Tibial artery (tissue), 4 donors: ENCODE measurements around the gene POFUT2.

Experiments
- DNase-seq, 2 donors: peaks; one replicate each; pipeline ENCODE4 v3.0.0-alpha.2; 2019
- H3K27ac ChIP-seq, 2 donors: fragments of 200-600 bp; sonication (generic) in 1 of 2; 1 replicate in 1 of 2; 2 replicates in 1 of 2; pipeline ENCODE4 v1.5.1; 2018 to 2019; ENCODE audit warnings: mild to moderate bottlenecking in 1 of 2
- H3K27me3 ChIP-seq, 2 donors: fragments of 200-600 bp; sonication (generic) in 1 of 2; one replicate each; pipeline versions ENCODE4 v1.5.1 to v1.6.0; 2016 to 2019
- H3K36me3 ChIP-seq, 3 donors: fragments of 200-600 bp; sonication (generic) in 2 of 3; one replicate each; pipeline ENCODE4 v1.5.1; 2016 to 2019; ENCODE audit warnings: mild to moderate bottlenecking in 2 of 3
- H3K4me1 ChIP-seq, 4 donors: fragments of 200-600 bp; sonication (generic) in 2 of 4; 1 replicate in 3 of 4; 2 replicates in 1 of 4; pipeline ENCODE4 v1.5.1; 2016 to 2019
- H3K4me3 ChIP-seq, 2 donors: fragments of 200-600 bp; sonication (generic) in 1 of 2; 1 replicate in 1 of 2; 2 replicates in 1 of 2; pipeline ENCODE4 v1.5.1; 2018 to 2019; ENCODE audit warnings: mild to moderate bottlenecking in 2 of 2
- H3K9me3 ChIP-seq, 3 donors: fragments of 200-600 bp; sonication (generic) in 1 of 3; one replicate each; pipeline ENCODE4 v1.5.1; 2016 to 2019
- intact Hi-C: fragments of 100-400 bp; cut with DNase I; formaldehyde crosslinking; loops from one replicate; pipeline ENCODE4 v1.15.0; 2023; ENCODE audit warnings: low total_unique reads
- TF ChIP-seq, protein P1 (sequence below), 2 experiments: fragments of 200-600 bp in 1 of 2; fragments of 450-650 bp in 1 of 2; IDR thresholded peaks; one replicate each; pipeline ENCODE4 v1.5.1; 2017 to 2019; ENCODE audit warnings: antibody characterized with exemption in 2 of 2, mild to moderate bottlenecking in 1 of 2, moderate library complexity in 1 of 2

Gene POFUT2

DNA sequence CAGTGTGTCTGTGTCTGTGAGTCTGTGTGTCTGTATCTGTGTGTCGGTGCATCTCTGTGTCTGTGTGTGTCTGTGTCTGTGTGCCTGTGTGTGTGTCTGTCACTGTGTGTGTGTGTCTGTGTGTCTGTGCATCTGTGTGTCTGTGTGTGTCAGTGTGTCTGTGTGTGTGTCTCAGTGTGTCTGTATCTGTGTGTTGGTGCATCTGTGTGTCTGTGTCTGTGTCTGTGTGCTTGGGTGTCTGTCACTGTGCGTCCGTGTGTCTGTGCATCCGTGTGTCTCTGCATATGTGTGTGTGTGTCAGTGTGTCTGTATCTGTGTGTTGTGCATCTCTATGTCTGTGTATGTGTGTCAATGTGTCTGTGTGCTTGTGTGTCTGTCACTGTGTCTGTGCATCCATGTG is 44.7 kb upstream of the POFUT2 start:
- H3K4me1 ChIP-seq = peaks cover 0 to 46% (median 16%) of the 10 kb centered on the region in 4 donors
- no peaks in the 10 kb centered on the region for H3K36me3 ChIP-seq
- H3K9me3 ChIP-seq = no peaks in the 10 kb centered on the region
- intact Hi-C loops = no loop called here
- TF ChIP-seq, protein P1, sequence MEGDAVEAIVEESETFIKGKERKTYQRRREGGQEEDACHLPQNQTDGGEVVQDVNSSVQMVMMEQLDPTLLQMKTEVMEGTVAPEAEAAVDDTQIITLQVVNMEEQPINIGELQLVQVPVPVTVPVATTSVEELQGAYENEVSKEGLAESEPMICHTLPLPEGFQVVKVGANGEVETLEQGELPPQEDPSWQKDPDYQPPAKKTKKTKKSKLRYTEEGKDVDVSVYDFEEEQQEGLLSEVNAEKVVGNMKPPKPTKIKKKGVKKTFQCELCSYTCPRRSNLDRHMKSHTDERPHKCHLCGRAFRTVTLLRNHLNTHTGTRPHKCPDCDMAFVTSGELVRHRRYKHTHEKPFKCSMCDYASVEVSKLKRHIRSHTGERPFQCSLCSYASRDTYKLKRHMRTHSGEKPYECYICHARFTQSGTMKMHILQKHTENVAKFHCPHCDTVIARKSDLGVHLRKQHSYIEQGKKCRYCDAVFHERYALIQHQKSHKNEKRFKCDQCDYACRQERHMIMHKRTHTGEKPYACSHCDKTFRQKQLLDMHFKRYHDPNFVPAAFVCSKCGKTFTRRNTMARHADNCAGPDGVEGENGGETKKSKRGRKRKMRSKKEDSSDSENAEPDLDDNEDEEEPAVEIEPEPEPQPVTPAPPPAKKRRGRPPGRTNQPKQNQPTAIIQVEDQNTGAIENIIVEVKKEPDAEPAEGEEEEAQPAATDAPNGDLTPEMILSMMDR (IDR thresholded peaks at IDR 0.05) = no peak
- H3K27ac ChIP-seq = no peak overlapping the region
- no peak overlapping the region for H3K4me3 ChIP-seq
- no peak for DNase-seq
- no peaks in the 10 kb centered on the region for H3K27me3 ChIP-seq

DNA sequence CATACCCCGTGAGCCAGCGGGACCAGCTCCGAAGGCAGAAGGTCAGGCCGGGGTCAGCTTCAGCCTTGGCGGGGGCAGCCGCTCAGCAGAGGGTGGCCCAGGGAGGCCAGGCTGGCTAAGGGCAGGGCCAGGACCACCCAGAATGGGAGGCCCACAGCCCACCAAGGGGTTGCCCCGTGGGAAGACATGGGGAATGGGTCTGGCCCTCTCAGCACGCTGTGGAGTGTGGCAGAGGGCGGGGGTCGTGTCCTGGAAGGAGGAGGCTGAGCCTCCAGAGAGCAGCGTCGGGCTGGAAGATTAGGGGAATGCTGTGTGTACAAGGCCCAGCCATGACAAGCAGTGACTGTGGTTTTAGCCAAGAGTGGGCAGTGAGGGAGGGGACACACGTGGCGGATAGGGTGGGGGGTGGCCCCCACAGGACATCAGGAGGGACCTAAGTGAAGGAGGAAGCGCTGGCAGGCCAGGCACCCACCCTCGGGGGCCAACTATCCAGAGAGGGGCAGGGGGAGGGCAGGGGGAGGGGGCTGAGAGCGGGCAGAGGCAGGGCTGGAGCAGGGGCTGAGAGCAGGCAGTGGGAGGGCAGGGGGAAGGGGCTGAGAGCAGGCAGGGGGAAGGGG is 43.9 kb upstream of the POFUT2 start:
- Histone ChIP-seq H3K27ac (peak overlapping the region in 1 of 2 donors; percentile 15), H3K36me3 (no peaks in the 10 kb centered on the region), H3K4me1 (peaks cover 0 to 38% (median 16%) of the 10 kb centered on the region in 4 donors), H3K27me3 (no peaks in the 10 kb centered on the region), H3K4me3 (no peak overlapping the region), H3K9me3 (no peaks in the 10 kb centered on the region)
- TF ChIP-seq, protein P1 (IDR thresholded peaks at IDR 0.05) = no peak
- intact Hi-C loops = no loop called here
- peak in 1 of 2 donors; percentile 65 for DNase-seq

DNA sequence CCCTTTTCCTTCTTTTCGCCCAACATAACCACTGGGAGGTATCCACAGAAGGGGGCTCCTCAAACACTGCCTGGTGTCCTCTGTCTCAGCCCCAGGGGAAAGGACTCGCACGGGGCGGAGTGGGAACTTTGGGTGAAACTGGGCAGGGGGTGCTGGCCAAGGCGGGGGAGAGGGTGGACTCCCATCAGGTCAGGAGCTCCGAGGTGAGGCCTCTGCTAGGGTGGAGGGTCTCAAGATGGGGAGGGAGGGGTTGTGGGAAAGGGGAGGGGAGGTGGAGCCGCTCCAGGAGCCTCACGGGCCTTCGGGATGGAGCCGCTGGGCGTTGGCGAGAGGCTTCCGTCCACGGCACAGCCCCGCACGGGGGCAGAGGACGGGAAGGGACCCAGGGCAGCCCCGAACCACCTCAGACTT is 43.2 kb upstream of the POFUT2 start:
- TF ChIP-seq, protein P1 (IDR thresholded peaks at IDR 0.05) = no peak
- no peak overlapping the region for H3K4me3 ChIP-seq
- peak overlapping the region in 1 of 2 donors; percentile 62 for H3K27ac ChIP-seq
- H3K36me3 ChIP-seq = no peaks in the 10 kb centered on the region
- no peaks in the 10 kb centered on the region for H3K9me3 ChIP-seq
- intact Hi-C loops = no loop called here
- peaks cover 0 to 33% (median 12%) of the 10 kb centered on the region in 4 donors for H3K4me1 ChIP-seq
- no peaks in the 10 kb centered on the region for H3K27me3 ChIP-seq
- DNase-seq = peak in 1 of 2 donors; percentile 64

DNA sequence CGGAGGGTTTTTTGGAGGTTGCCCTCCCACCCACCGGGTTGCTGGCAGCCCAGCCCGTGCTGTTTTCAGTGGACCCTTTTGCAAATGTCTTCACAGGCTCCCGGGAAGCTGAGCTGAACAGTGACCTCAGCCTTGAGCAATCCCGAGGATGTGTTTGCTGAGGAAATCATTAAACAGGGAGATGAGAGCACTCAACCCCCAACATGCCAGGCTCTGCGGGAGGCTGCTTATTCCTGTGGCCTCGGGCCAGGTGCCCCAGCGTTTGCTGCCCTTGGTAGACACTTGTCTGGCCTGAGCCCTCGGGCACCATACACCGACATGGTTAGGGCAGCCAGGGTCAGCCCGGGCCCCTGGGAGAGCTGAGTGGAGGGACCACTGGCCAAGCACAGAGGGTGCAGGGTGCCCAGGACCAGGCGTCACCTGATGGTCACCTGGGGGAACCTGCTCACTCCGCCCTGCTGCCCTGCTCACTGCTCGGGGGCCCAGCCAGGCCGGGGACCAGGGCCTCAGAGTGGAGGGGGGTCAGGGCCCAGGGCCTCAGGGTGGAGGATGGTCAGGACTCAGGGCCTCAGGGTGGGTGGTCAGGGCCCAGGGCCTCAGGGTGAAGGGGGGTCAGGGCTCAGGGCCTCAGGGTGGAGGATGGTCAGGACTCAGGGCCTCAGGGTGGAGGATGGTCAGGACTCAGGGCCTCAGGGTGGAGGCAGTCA is 42.5 kb upstream of the POFUT2 start:
- peak in 1 of 2 donors; percentile 77 for DNase-seq
- intact Hi-C loops = no loop called here

DNA sequence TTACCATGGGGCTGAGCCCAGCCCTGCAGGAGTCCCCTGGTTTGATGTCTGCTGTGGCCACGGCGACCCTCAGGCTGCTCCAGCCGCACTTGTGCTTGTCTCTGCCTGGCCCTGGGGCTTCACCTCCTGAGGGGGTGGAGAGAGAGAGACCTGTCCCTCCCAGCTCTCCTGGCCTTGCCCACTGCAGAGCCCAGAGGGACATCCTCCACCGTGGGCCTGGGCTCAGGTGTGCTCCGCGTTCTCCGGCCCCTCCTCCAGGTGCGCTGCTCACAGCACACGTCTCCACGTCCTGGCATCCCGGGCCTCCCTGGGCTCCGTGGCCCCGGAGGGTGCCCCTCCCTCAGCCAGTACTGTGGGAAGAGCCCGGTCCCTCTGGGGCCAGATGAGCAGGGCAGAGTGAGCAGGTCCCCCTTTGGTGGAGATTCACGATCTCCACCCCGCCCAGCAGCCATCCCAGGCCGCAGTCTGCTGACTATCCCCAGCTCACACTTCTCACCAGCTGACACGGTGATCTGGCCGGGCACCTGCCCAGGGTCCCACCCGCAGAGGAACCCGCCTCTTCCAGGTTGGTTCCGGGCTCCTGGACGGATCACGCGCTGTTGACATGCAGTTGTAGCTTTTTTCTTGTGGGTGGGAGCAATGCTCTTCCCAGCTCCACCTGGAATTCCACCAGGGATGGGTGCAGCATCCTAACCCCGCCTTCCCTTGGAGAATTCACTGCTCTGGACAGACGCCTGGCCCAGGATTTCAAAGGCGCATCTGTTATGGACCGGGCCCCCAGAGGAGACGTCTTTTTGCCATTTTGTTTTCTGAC is 41.8 kb upstream of the POFUT2 start:
- Histone ChIP-seq H3K27me3 (no peaks in the 10 kb centered on the region), H3K4me1 (peaks cover 0 to 42% (median 20%) of the 10 kb centered on the region in 4 donors), H3K9me3 (no peaks in the 10 kb centered on the region), H3K4me3 (no peak overlapping the region), H3K27ac (peak overlapping the region; percentile 52 to 62), H3K36me3 (no peaks in the 10 kb centered on the region)
- TF ChIP-seq, protein P1 (IDR thresholded peaks at IDR 0.05) = no peak
- intact Hi-C loops = no loop called here
- DNase-seq = peak in 1 of 2 donors; percentile 67

More for the DNA sequence above, 42.5 kb upstream of the POFUT2 start:
- H3K27me3 ChIP-seq = no peaks in the 10 kb centered on the region
- H3K4me1 ChIP-seq = peaks cover 0 to 38% (median 13%) of the 10 kb centered on the region in 4 donors
- H3K4me3 ChIP-seq = no peak overlapping the region
- no peaks in the 10 kb centered on the region for H3K36me3 ChIP-seq
- TF ChIP-seq, protein P1 (IDR thresholded peaks at IDR 0.05) = no peak
- H3K9me3 ChIP-seq = no peaks in the 10 kb centered on the region
- H3K27ac ChIP-seq = peak overlapping the region; percentile 52 to 62
